ENCODE measurements around the gene MYO3B.

MYO3B gene

GRCh38 chr2:170409164-170409535 is 231.2 kb downstream of the MYO3B start (continued):
- TF ChIP-seq ZNF473 (tag by site-specific recombination; IDR thresholded peaks at IDR 0.05) (no peak), ZNF112 (tag by site-specific recombination; IDR thresholded peaks at IDR 0.05) (no peak), ZBTB17 (tag by site-specific recombination; IDR thresholded peaks at IDR 0.05) (peak; percentile 21; the same call in 1 of the 2 replicates), GLIS2 (tag by site-specific recombination; IDR thresholded peaks at IDR 0.05) (no peak), ZNF513 (tag by site-specific recombination; IDR thresholded peaks at IDR 0.05) (no peak), ZBTB48 (tag by site-specific recombination; IDR thresholded peaks at IDR 0.05) (no peak), GLI2 (tag by site-specific recombination; IDR thresholded peaks at IDR 0.05; ENCODE audit: borderline replicate concordance, low read depth) (no peak), INSM2 (tag by site-specific recombination; IDR thresholded peaks at IDR 0.05) (no peak), ZFP41 (tag by site-specific recombination; IDR thresholded peaks at IDR 0.05; ENCODE audit: borderline replicate concordance) (no peak), ZNF549 (tag by site-specific recombination; IDR thresholded peaks at IDR 0.05) (no peak), ZNF354C (tag by site-specific recombination; IDR thresholded peaks at IDR 0.05; ENCODE audit: borderline replicate concordance, low read depth) (no peak), ZNF639 (tag by site-specific recombination; IDR thresholded peaks at IDR 0.05) (no peak), ZBTB26 (tag by site-specific recombination; optimal IDR thresholded peaks at IDR 0.05) (no peak), ZNF544 (tag by site-specific recombination; IDR thresholded peaks at IDR 0.05) (no peak), SP3 (tag by site-specific recombination; IDR thresholded peaks at IDR 0.05) (no peak), ZNF175 (tag by site-specific recombination; IDR thresholded peaks at IDR 0.05) (no peak), ZNF785 (tag by site-specific recombination; IDR thresholded peaks at IDR 0.05) (no peak), ZNF24 (tag by site-specific recombination; IDR thresholded peaks at IDR 0.05) (no peak), KLF17 (tag by site-specific recombination; IDR thresholded peaks at IDR 0.05) (no peak), PRDM4 (tag by site-specific recombination; IDR thresholded peaks at IDR 0.05) (no peak), SCRT1 (tag by site-specific recombination; IDR thresholded peaks at IDR 0.05; ENCODE audit: borderline replicate concordance) (no peak), ATF2 (tag by site-specific recombination; IDR thresholded peaks at IDR 0.05; ENCODE audit: low read depth) (no peak), ZNF660 (tag by site-specific recombination; IDR thresholded peaks at IDR 0.05) (peak; percentile 86), ZNF701 (tag by site-specific recombination; IDR thresholded peaks at IDR 0.05) (no peak), ZNF132 (tag by site-specific recombination; IDR thresholded peaks at IDR 0.05; ENCODE audit: borderline replicate concordance) (no peak), ZFP69B (tag by site-specific recombination; IDR thresholded peaks at IDR 0.05) (no peak), ZNF2 (tag by site-specific recombination; IDR thresholded peaks at IDR 0.05) (peak; percentile 25; the same call in 1 of the 2 replicates), HIC1 (tag by site-specific recombination; IDR thresholded peaks at IDR 0.05) (no peak), ZNF571 (tag by site-specific recombination; IDR thresholded peaks at IDR 0.05) (no peak)

Data from HEK293 (cell line).